Immature natural killer cell (primary cell): ENCODE data around the gene SMIM1. TPM values are rescaled to one million over a fixed set of nuclear protein-coding genes. Genes with fewer than 3 reads are reported as not detected.
A peak's percentile ranks its signal among the peaks of the same experiment; 100 is the strongest.
"Not testable (repeated sequence)": the region's sequence is repeated elsewhere in the genome, so short reads cannot be mapped to it uniquely, and the experiment has no call there.

Experiments used
- DNase-seq, 3 donors: peaks; one replicate each; pipeline ENCODE4 v3.0.0; 2022; ENCODE audit warnings: mixed read lengths in 1 of 3
- H3K27ac Mint-ChIP-seq, 6 donors: one replicate each; pipeline ENCODE4 v1.8.0; 2020; ENCODE audit warnings: mixed read lengths in 6 of 6, mild to moderate bottlenecking in 5 of 6, inconsistent platforms in 4 of 6, moderate library complexity in 3 of 6
- H3K27me3 Mint-ChIP-seq, 3 donors: one replicate each; pipeline ENCODE4 v1.8.0; 2020 to 2021; ENCODE audit warnings: low read depth in 3 of 3, mild to moderate bottlenecking in 3 of 3, mixed read lengths in 3 of 3, moderate library complexity in 3 of 3, inconsistent platforms in 1 of 3
- H3K36me3 Mint-ChIP-seq, 3 donors: one replicate each; pipeline ENCODE4 v1.8.0; 2020; ENCODE audit warnings: mixed read lengths in 3 of 3, inconsistent platforms in 2 of 3, mild to moderate bottlenecking in 2 of 3
- H3K4me1 Mint-ChIP-seq, 2 donors: one replicate each; pipeline ENCODE4 v1.8.0; 2020; ENCODE audit warnings: inconsistent platforms in 2 of 2, mild to moderate bottlenecking in 2 of 2, mixed read lengths in 2 of 2, moderate library complexity in 1 of 2
- H3K4me3 Mint-ChIP-seq, 5 donors: one replicate each; pipeline ENCODE4 v1.8.0; 2020; ENCODE audit warnings: mild to moderate bottlenecking in 5 of 5, mixed read lengths in 5 of 5, inconsistent platforms in 3 of 5, moderate library complexity in 3 of 5
- H3K9me3 Mint-ChIP-seq, 6 donors: one replicate each; pipeline ENCODE4 v1.8.0; 2020; ENCODE audit warnings: mild to moderate bottlenecking in 6 of 6, mixed read lengths in 6 of 6, inconsistent platforms in 4 of 6, moderate library complexity in 3 of 6
- polyA plus RNA-seq, 3 donors: library from polyadenylated mRNA; unstranded; fragments of 300-500 nt; fragmentation: Illumina TruSeq; gene quantifications; one replicate each; pipeline ENCODE4 v1.2.3, GENCODE V29; 2021

The SMIM1 gene
- polyA plus RNA-seq, 3 donors from 2014 or later = 0.96 TPM; not detected in 2

DNA sequence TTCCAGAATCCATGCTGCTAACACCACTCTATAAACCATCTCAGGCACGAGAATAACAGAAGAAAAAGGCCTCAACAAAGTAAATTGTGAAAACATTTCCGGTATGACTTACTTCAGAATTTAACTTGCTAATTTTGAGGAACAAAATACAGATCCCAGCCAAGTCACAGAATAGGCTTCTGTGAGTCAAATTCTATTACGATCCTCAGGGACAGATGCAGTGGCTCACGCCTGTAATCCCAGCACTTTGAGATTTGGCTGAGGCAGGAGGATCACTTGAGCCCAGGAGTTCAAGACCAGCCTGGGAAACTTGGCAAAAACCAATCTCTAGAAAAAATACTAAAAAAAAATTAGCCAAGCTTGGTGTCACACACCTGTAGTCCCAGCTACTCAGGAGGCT lies 29.1 kb upstream of the SMIM1 start:
- DNase-seq = no peak
- Mint-ChIP-seq H3K27me3 (peaks cover 0 to 6% (median 2%) of the 10 kb centered on the region in 3 donors), H3K27ac (no peak overlapping the region), H3K4me3 (peak overlapping the region in 1 of 5 donors; percentile 45), H3K9me3 (no peaks in the 10 kb centered on the region), H3K4me1 (peaks cover 29 to 32% of the 10 kb centered on the region in 2 donors), H3K36me3 (peaks cover 0 to 14% (median 7%) of the 10 kb centered on the region in 3 donors)

DNA sequence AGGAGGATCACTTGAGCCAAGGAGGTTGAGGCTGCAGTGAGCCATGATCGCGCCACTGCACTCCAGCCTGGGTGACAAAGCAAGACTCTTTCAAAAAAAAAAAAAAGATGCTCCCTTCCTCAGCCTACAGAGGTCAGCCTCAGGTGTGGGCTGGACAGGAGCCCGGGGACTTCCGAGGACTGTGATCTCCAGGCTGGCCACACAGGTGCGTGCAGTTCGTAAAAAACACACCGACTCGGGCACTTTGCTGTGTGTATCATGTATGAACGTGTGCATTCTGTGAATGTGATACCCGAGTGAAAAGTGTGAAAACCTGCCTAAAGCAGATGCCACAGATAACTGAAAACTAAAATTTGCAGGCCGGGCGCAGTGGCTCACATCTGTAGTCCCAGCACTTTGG lies 28.7 kb upstream of the SMIM1 start:
- no peak overlapping the region for H3K27ac Mint-ChIP-seq
- peaks cover 29 to 33% of the 10 kb centered on the region in 2 donors for H3K4me1 Mint-ChIP-seq
- H3K27me3 Mint-ChIP-seq = peaks cover 0 to 6% (median 2%) of the 10 kb centered on the region in 3 donors
- H3K9me3 Mint-ChIP-seq = no peaks in the 10 kb centered on the region
- DNase-seq = no peak
- H3K36me3 Mint-ChIP-seq = peaks cover 0 to 14% (median 7%) of the 10 kb centered on the region in 3 donors
- H3K4me3 Mint-ChIP-seq = peak overlapping the region in 1 of 5 donors; percentile 21

DNA sequence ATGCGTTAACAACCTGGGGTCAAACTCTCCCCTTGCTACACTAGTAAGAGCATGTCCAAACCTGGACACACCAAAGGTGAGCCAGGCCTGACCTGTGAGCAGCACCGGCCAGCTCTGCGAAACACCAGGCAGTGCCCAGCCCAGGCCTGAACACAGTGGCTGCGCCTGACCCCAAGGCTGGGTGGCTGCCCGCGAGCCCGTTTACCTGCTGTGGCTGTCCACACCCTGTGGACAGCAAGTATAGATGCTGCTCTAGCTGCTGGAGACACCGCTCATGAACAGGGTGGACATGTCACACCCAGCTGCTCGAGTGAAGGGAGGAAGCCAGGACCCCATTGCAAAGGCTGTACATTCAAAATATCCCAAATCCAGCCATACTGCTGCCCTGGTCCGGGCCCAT lies 27.9 kb upstream of the SMIM1 start:
- Mint-ChIP-seq H3K9me3 (no peaks in the 10 kb centered on the region), H3K4me3 (peak overlapping the region in 1 of 5 donors; percentile 18), H3K27ac (peak overlapping the region in 2 of 6 donors; percentile 20 to 26)

DNA sequence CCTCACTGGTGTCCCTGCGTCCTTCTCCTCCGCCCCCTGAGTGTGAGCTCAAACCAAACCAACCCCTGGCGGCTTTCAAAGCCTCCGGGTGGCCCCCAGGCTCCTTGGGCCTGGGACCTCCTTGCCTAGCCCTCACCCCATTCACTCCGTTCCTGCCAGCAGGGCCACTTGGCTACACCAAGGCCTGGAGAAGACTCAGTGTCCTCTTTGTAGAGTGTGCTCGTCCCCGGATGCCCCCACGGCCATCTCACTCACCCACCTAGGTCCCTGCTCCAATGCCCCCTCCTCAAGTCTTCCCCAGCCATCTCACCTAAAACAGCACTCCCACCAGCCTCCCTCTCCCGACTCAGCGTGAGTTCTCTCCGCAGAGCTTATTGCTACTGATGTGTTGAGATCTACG lies 27.5 kb upstream of the SMIM1 start:
- H3K9me3 Mint-ChIP-seq = no peaks in the 10 kb centered on the region
- DNase-seq = no peak
- peak overlapping the region in 2 of 5 donors; percentile 2 to 80 for H3K4me3 Mint-ChIP-seq
- H3K36me3 Mint-ChIP-seq = peaks cover 0 to 14% (median 7%) of the 10 kb centered on the region in 3 donors
- H3K27ac Mint-ChIP-seq = peak overlapping the region in 2 of 6 donors; percentile 9 to 31
- peaks cover 29 to 33% of the 10 kb centered on the region in 2 donors for H3K4me1 Mint-ChIP-seq
- peaks cover 0 to 9% (median 2%) of the 10 kb centered on the region in 3 donors for H3K27me3 Mint-ChIP-seq

More for the DNA sequence above, 27.9 kb upstream of the SMIM1 start:
- Mint-ChIP-seq H3K27me3 (peaks cover 0 to 9% (median 2%) of the 10 kb centered on the region in 3 donors), H3K36me3 (peaks cover 0 to 14% (median 7%) of the 10 kb centered on the region in 3 donors), H3K4me1 (peaks cover 29 to 33% of the 10 kb centered on the region in 2 donors)
- DNase-seq = no peak

DNA sequence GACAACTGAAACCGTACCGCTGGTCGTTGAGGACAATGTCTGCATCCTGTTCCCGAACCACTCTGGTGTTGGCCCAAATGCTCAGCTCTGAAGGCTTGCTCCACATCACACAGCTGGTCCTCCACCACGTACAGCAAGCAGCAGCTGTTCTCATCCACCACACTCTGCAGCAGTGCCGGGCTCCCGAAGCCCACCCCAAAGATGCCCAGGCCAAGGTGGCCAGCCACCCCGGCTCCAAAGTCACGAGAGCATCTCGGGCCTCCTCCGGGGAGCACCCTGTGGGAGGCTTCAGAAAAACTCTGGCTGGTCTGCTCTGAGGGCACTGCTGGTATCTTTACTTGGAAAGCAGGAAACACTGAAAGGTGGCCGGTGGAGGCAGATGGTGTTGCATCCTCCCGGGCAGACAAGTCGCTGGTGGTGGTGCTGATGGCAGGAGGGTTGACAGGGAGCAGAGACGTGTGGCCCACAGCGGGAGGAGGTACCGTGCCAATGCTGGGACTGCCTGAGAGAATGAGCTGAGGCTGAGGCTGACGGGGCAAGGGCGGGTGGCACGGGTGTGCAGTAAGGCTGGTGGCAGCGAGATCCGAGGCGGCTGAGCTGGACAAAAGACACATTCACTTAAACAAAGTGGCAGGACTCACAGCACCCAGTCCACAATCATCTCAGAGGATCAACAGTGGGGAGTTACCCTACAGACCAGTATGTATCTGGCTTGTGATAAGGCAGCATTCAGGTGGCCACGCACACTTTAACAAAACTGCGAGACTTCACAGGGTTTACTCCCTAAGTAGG lies 26.8 kb upstream of the SMIM1 start:
- Mint-ChIP-seq H3K36me3 (peaks cover 0 to 12% (median 7%) of the 10 kb centered on the region in 3 donors), H3K4me3 (peak overlapping the region; percentile 70 to 85 (median 80)), H3K4me1 (peaks cover 29 to 33% of the 10 kb centered on the region in 2 donors), H3K9me3 (no peaks in the 10 kb centered on the region), H3K27me3 (peaks cover 0 to 9% (median 2%) of the 10 kb centered on the region in 3 donors), H3K27ac (peak overlapping the region; percentile 48 to 91 (median 76))
- DNase-seq = no peak

DNA sequence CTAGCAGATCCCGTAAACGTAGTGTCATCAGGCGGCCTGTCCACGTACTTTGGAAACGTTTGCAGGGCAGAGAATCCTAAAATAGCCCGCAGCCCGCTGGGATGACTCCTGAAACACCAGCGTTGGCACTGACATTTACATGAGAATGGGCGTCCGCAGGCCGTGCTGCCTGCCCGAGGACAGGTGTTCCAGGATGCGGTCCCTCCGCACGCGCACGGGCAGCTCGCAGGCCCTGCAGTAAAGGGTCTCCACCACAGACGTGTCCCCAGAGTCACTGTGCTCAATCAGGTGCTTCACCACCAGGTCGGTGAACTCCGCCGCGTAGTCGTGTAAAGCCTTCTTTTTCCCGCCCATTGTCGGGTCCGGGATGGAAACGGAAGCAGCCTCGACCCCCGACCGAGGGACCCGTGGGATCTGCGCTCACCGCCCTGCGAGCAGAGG lies 26.1 kb upstream of the SMIM1 start:
- Mint-ChIP-seq H3K36me3 (peaks cover 0 to 11% (median 7%) of the 10 kb centered on the region in 3 donors), H3K27ac (peak overlapping the region; percentile 48 to 91 (median 76)), H3K27me3 (peaks cover 2 to 12% (median 3%) of the 10 kb centered on the region in 3 donors), H3K9me3 (no peaks in the 10 kb centered on the region), H3K4me1 (peaks cover 29 to 33% of the 10 kb centered on the region in 2 donors), H3K4me3 (peak overlapping the region; percentile 70 to 85 (median 80))
- DNase-seq = no peak

DNA sequence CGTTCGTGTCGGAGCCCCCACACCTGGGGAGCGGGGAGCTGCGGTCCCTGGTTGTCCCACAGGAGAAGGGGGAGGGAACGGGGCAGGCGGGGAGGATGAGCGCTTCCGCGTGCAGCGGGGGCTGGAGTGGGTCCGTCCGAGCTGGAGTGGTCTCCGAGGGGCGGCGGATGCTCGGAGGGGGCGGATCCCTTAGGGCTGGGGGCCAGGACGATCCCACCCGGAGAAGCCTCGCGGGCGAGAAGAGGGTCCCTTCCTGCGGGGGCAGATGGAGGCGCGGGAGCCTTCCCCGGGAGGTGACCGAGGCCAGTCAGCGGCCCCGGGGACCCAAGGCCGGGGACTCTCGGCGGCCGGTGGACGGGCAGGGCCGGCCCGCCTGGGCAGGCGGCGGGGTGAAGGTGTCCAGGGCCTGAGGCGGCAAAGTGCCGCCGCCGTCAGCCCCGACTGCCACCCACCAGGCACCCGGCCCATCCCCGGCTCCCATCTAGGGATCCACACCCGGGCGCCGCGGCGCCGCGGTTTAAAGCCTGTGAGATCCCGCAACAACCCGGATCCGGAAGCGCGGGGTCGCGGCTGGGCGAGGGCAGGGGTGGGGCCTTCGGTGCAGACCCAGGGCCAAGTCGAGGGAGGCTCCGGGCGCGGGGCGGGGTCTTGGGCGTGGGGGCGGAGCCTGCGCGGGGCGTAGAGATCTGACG lies 25.6 kb upstream of the SMIM1 start:
- Mint-ChIP-seq H3K4me1 (peaks cover 29 to 33% of the 10 kb centered on the region in 2 donors), H3K36me3 (peaks cover 0 to 8% (median 4%) of the 10 kb centered on the region in 3 donors), H3K27ac (peak overlapping the region in 5 of 6 donors; percentile 48 to 91 (median 74)), H3K4me3 (peak overlapping the region; percentile 71 to 85 (median 80)), H3K9me3 (no peaks in the 10 kb centered on the region), H3K27me3 (peaks cover 2 to 12% (median 3%) of the 10 kb centered on the region in 3 donors)
- DNase-seq = peak; percentile 73 to 78 (median 77)

DNA sequence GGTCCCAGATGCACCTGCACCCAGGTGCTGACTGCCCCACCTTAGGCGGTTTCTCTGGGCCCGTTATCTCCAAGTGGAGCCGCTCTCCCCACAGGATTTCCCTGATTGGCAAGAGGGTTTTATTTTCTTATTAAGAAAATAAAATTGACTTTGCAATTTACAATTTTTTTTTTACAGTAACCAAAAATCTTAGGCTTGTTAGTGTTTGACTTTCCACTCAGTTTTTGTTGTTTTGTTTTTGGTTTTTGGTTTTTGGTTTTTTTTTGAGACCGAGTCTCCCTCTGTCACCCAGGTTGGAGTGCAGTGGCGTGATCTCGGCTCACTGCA lies 25.1 kb upstream of the SMIM1 start:
- Mint-ChIP-seq H3K27ac (peak overlapping the region in 5 of 6 donors; percentile 31 to 60 (median 50)), H3K27me3 (peaks cover 1 to 12% (median 2%) of the 10 kb centered on the region in 3 donors), H3K4me1 (peaks cover 29 to 33% of the 10 kb centered on the region in 2 donors), H3K36me3 (peaks cover 0 to 6% (median 4%) of the 10 kb centered on the region in 3 donors), H3K9me3 (no peaks in the 10 kb centered on the region), H3K4me3 (peak overlapping the region; percentile 71 to 80 (median 73))
- no peak for DNase-seq

DNA sequence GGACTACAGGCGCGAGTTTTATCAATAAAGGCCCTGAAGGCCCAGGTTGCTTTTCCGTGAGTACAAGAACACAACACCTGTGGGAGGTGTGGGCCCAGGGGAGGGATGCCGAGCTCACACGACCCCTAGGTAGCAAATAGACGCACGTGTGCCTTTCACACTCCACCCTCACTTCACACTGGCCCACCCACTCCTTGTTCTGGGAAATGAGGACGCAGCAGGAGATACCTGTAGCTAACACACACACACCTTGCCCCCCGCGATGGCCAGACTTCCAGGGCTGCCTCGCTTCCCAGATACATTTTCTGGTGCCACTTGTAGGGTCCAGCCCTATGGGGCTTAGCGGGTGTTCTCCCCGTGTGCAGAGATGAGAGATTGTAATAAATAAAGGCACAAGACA lies 24.6 kb upstream of the SMIM1 start:
- Mint-ChIP-seq H3K9me3 (no peaks in the 10 kb centered on the region), H3K27me3 (peaks cover 1 to 12% (median 2%) of the 10 kb centered on the region in 3 donors), H3K36me3 (peaks cover 0 to 4% (median 4%) of the 10 kb centered on the region in 3 donors), H3K27ac (peak overlapping the region in 5 of 6 donors; percentile 48 to 63 (median 57)), H3K4me3 (peak overlapping the region; percentile 71 to 80 (median 73)), H3K4me1 (peaks cover 29 to 33% of the 10 kb centered on the region in 2 donors)
- DNase-seq = no peak

DNA sequence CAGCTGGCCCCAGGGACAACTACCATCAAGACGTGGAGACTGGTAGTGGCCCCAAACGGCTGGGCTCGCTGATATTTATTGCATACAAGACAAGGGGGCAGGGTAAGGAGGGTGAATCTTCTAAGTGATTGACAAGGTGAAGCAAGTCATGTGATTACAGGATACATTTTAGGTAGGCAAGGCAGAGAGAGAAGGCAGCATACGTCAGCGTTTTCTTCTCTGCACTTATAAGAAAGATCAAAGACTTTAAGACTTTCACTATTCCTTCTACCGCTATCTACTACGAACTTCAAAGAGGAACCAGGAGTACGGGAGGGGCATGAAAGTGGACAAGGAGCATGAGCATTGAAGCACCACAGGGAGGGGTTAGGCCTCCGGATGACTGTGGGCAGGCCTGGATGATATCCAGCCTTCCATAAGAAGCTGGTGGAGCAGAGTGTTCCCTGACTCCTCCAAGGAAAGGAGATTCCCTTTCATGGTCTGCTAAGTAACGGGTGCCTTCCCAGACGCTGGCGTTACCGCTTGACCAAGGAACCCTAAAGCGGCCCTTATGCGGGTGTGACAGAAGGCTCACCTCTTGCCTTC lies 24.1 kb upstream of the SMIM1 start:
- peak overlapping the region in 2 of 6 donors; percentile 25 to 63 for H3K27ac Mint-ChIP-seq
- peaks cover 1 to 12% (median 2%) of the 10 kb centered on the region in 3 donors for H3K27me3 Mint-ChIP-seq
- H3K36me3 Mint-ChIP-seq, H3K9me3 Mint-ChIP-seq, DNase-seq: not testable (repeated sequence)
- H3K4me3 Mint-ChIP-seq = peak overlapping the region; percentile 71 to 80 (median 73)
- H3K4me1 Mint-ChIP-seq = peaks cover 27 to 29% of the 10 kb centered on the region in 2 donors

DNA sequence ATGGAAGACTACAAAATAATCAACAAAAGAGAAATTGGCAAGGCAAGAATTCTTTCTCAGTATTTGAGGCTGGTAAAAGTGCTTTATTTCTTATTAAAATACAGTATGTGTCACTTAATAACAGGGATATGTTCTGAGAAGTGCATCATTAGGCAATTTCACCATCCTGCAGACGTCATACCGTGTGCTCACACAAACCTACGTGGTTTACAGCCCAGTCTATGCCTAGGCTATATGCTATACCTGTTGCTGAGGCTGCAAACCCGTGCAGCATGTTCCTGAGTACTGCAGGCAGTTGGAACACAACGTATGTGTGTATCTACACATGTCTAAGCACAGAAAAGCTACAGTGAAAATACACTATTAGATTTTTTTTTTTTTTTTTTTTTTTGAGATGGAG lies 23.0 kb upstream of the SMIM1 start:
- DNase-seq = no peak
- no peak overlapping the region for H3K4me3 Mint-ChIP-seq
- H3K27me3 Mint-ChIP-seq = peaks cover 2 to 12% (median 5%) of the 10 kb centered on the region in 3 donors
- peaks cover 27 to 29% of the 10 kb centered on the region in 2 donors for H3K4me1 Mint-ChIP-seq
- no peaks in the 10 kb centered on the region for H3K9me3 Mint-ChIP-seq
- no peaks in the 10 kb centered on the region for H3K36me3 Mint-ChIP-seq
- H3K27ac Mint-ChIP-seq = no peak overlapping the region

DNA sequence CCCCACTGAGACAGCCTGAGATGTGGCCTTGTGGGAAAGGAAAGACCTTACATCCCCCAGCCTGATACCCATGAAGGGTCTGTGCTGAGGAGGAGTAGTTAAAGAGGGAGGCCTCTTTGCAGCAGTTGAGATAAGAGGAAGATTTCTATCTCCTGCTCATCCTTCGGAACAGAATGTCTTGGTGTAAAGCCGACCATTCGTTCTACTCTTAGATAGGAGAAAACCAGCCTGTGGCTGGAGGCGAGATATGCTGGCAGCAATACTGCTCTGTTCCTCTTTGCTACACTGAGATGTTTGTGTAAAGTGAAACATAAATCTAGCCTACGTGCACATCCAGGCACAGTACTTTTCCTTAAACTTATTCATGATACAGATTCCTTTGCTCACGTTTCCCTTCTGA lies 21.8 kb upstream of the SMIM1 start:
- H3K4me3 Mint-ChIP-seq = no peak overlapping the region
- H3K27ac Mint-ChIP-seq = no peak overlapping the region
- no peaks in the 10 kb centered on the region for H3K9me3 Mint-ChIP-seq
- H3K27me3 Mint-ChIP-seq = peaks cover 2 to 12% (median 5%) of the 10 kb centered on the region in 3 donors
- DNase-seq = no peak
- peaks cover 18 to 20% of the 10 kb centered on the region in 2 donors for H3K4me1 Mint-ChIP-seq
- H3K36me3 Mint-ChIP-seq = no peaks in the 10 kb centered on the region

DNA sequence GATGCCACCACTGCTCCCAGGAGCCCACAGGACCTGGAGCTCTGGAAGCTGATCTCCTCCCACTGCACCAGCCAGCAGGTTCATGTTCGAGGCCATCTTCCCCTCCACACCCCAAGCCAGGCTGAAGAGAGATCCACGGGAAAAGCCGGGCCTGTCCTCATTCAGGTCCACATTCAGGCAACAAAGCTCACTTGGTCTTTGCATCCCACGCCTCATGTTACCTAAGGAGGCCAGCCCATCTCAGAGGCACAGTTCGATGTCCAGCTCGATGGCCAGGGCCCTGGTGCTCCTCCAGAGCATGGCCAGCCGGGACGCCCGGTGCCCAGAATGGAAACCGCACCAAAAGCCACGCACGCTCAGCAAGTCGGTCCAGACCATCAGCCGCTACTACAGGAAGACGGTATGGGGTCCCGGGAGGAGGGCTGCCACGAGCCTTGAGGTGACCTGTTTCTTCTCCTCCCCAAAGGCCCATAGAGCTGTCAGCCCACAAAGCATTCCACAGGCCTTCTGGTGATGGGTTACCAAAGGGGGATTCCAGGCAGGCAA lies 20.1 kb upstream of the SMIM1 start, which contains the start of gene CCDC27:
Gene CCDC27, plus strand, starts transcription at position 51 of the 546 bp plus-strand sequence. Its CDS starts 32 bp downstream, at position 83.
- Mint-ChIP-seq H3K36me3 (no peaks in the 10 kb centered on the region), H3K27me3 (peaks cover 5 to 11% (median 5%) of the 10 kb centered on the region in 3 donors), H3K9me3 (no peaks in the 10 kb centered on the region), H3K27ac (no peak within 1 kb of the TSS), H3K4me3 (no peak within 1 kb of the TSS), H3K4me1 (peaks cover 9 to 11% of the 10 kb centered on the region in 2 donors)
- no peak for DNase-seq
